Measurements from ENCODE around the gene MYD88.

MYD88 gene

DNA sequence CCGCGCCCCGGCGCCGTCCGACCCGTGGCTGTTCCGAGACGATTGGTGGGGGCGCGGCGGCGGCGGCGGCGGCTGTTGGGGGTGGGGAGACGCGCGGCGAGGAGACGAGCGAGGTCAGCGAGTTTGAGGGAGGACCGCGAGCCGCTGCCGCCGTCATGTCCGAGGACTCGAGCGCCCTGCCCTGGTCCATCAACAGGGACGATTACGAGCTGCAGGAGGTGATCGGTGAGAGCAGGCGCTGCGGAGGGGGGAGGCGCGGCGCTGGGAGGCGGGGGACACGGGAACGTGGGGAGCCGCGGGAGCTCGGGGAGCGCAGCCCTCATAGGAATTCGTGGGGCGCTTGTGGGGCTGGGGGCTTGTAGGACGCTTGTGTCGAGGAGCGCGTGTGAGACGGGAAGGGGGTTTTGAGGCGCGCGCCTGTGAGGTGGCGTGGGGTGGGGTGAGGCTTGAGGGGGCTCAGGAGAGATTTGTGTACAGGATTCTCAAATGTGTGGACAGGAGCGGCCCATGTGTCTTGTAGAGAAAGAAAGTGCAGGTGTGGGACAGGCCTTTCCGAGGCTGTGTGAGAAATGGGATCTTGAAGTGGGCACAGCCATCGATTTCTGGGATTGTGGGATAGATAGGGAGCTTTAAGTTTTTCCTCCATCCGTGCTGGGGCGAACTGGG, 27.4 kb downstream of the MYD88 start:
- peak; percentile 51 for DNase-seq (ENCODE audit: low spot score)

DNA sequence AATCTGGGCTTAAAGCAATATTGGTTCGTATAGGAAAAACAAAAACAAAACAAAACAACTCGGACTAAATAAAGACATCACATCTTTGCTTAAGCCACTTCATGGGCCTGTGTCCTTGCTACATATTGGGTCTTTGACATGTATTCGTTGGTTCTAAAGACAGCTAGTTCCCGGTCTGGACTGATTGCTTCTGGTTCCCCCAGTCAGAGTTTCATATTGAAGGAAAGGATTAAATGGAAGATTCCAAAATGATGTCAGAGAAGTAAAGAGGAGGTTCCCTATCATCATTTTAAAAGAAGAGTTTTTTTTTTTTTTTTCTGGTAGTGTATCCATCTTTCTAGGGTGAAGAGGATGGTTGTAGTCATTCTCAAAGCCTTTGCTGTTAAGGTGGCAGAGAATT, 29.1 kb downstream of the MYD88 start:
- no peak for DNase-seq (ENCODE audit: low spot score)

DNA sequence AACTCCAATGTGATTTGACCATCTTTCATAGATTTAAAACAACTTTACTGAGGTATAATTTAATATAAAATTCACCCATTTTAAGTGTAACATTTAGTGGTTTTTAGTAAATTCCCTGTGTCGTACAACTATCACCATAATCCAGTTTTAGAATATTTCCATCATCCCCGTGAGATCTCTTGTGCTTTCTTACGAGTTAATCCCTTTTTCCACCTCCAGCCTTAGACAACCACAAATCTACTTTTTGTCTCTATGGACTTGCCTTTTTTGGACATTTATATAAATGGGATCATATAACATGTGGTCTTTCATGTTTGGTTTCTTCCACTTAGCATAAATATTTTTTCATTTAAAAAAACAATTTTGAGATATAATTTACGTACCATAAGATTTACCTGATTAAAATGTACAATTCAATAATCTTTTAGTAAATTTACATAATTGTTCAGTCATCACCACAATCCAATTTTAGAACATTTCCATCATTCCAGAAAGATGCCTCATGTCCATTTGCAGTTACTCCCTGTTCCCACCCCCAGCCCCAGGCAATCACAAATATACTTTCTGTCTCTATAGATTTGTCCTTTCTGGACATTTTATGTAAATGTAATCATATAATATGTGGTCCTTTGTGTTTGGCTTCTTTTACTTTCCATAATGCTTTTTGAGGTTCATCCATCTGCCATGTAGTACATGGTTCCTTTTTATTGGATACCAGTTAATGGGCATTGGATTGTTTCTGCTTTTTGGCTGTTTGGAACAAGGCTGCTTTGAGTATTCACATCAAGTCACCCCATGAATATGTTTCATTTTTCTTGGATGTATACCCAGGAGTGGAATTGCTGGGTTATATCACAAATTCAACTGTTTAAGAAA, 29.9 kb downstream of the MYD88 start:
- DNase-seq (ENCODE audit: low spot score), result no peak

DNA sequence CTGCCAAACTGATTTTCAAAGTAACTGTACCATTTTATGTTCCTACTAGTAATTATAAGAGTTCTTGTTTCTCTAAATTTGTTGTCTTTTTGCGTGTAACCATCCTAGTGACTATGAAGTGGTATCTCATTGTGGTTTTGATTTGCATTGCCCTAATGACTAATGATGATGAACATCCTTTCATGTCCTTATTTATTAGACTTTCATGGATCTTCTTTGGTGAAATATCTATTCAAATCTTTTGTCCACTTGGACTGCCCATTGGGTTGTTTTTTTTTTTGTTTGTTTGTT, 30.5 kb downstream of the MYD88 start:
- DNase-seq (ENCODE audit: low spot score), result no peak

DNA sequence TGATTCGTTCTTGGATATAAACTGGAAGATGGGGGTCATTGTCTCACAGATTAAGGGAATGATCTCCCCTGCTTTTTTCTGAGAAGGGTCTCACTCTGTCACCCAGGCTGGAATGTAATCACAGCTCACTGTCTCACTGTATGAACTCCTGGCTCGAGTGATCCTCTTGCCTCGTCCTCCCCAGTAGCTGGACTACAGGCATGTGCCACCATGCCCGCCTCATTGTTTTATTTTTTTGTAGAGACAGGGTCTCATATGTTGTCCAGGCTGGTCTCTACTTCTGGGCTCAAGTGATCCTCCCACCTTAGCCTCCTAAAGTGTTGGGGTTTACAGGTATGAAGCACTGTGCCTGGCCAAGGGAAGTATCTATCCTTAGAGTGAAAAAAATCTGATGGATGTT, 32.3 kb downstream of the MYD88 start:
- DNase-seq (ENCODE audit: low spot score), result no peak

DNA sequence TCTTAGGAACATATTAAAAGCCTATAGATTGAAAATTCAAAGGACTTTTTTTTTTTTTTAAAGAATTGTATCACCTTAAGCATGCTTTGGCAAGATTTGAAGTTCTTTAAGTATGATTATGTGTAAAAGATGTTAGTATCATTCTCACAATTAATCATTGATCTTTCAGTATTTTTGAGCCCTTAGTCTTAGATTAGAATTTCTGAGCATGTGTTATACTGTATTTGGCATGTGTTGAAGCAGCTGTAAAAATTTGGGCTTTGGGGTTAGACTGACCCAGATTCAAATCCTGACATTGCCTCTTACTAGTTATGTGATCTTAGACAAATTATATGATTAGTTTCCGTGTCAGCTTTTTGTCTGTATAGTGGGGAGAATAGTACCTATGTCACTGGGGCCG, 33.2 kb downstream of the MYD88 start:
- no peak for DNase-seq (ENCODE audit: low spot score)

DNA sequence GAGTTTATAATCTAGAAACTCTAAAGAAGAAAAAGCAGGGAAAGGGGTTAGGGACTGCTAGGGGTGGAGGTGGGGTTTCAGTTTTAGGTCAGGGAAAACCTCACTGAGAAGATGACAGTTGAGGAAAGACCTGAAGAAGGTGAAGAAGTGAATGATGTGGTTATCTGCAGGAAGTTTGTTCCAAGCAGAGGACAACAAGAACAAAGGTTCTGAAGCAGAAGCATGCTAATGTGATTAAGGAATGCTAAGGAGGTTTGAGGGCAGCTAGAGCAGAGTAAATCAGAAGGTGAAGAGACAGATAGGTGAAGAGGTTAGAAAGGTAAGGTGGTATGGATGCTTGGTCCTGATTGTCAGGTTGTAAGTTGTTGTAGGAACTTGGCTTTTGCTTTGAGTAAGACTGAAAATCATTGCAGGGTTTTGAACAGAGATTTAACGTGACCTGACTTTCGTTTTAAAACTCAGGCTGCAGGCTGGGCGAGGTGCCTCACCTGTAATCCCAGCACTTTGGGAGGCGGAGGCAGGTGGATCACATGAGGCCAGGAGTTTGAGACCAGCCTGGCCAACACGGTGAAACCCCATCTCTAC, 35.5 kb downstream of the MYD88 start:
- no peak for DNase-seq (ENCODE audit: low spot score)

DNA sequence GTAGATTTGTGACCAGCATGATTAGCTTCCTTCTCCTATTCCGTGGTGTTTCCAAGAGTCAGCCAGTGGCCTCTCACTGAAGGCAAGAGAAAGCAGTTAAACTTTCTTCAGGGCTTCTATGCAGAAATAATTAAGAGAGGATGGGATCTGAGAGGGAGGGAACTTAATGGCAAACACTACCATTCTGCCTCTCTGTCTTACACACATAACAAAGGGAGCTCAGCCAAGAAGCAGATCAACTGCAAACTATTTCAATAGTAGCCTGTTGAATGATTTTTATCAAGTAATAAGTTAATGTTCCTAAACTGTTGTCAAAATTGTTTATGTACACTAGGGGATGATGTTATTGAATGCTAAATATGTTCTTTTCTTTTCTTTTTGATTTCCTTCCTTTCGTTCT, 38.7 kb downstream of the MYD88 start:
- DNase-seq (ENCODE audit: low spot score), result no peak

DNA sequence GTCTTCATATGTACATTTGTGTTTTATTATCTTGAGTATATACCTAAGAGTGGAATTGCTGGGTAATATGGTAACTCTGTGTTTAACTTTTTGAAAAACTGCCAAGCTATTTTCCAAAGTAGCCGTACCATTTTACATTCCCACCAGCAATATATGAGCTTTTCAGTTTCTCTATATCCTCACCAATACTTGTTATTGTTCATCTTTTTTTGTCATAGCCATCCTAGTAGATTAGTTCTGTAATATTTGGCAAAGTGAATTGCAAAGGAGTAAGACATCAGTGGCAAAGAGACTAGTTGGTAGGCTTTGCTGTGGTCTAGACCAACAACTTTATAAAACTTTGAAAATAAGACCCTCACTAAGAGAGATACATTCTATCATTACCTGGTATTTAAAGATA, 48.3 kb downstream of the MYD88 start:
- no peak for DNase-seq (ENCODE audit: low spot score)

DNA sequence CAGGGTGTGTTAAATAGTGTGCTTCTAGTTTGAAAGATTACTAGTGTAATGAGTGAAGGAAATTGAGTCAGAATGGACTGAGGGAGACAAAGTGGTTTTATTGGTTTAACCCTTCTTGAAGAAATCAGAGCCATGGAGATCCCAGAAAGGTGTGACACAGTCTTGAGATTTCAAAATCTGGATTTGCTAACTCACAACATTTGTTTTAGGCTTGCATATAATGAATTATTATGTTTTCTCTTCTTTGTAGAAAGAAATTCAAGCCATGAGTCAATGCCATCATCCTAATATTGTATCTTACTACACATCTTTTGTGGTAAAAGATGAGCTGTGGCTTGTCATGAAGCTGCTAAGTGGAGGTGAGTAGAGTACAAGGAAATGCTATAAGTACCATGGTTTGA, 52.0 kb downstream of the MYD88 start:
- DNase-seq (ENCODE audit: low spot score), result no peak

Data from HuH-7.5 (cell line).